DOHH2 (cell line): ENCODE results near the gene GYG1.

Experiments used
- H3F3A ChIP-seq: fragments of 200-600 bp; sonication (generic), shearing (Covaris generic); 2 replicates; pipeline ENCODE4 v1.6.0; 2016; ENCODE audit warnings: antibody characterized with exemption, mild to moderate bottlenecking; ENCODE audit not compliant: control insufficient read depth, insufficient read depth
- H3K27ac ChIP-seq: fragments of 200-600 bp; sonication (generic); 2 replicates; pipeline ENCODE4 v1.5.1; 2014; ENCODE audit warnings: low read depth, mild to moderate bottlenecking, low read length, moderate library complexity
- H3K27me3 ChIP-seq: fragments of 200-600 bp; sonication (generic); 2 replicates; pipeline ENCODE4 v1.6.1; 2014; ENCODE audit warnings: mild to moderate bottlenecking, low read length, mixed read lengths; ENCODE audit not compliant: control insufficient read depth
- H3K36me3 ChIP-seq: fragments of 200-600 bp; sonication (generic); 2 replicates; pipeline ENCODE4 v1.6.1; 2014; ENCODE audit warnings: mild to moderate bottlenecking, low read length, moderate library complexity, mixed read lengths; ENCODE audit not compliant: control insufficient read depth
- H3K4me1 ChIP-seq: fragments of 200-600 bp; sonication (generic); 2 replicates; pipeline ENCODE4 v1.6.1; 2014; ENCODE audit warnings: mild to moderate bottlenecking, low read length, mixed read lengths; ENCODE audit not compliant: control insufficient read depth
- H3K4me2 ChIP-seq: fragments of 200-600 bp; sonication (generic); 2 replicates; pipeline ENCODE4 v1.6.0; 2014; ENCODE audit warnings: mild to moderate bottlenecking, low read length, moderate library complexity
- H3K4me3 ChIP-seq: fragments of 200-600 bp; sonication (generic); 2 replicates; pipeline ENCODE4 v1.5.1; 2014; ENCODE audit warnings: mild to moderate bottlenecking, low read length, mixed read lengths
- H3K79me2 ChIP-seq: fragments of 200-600 bp; sonication (generic); 2 replicates; pipeline ENCODE4 v1.6.1; 2014; ENCODE audit warnings: mild to moderate bottlenecking, low read length, mixed read lengths; ENCODE audit not compliant: control insufficient read depth
- H3K9me2 ChIP-seq: fragments of 200-600 bp; sonication (generic); replicated peaks from 2 replicates; pipeline ENCODE4 v1.6.1; 2014; ENCODE audit warnings: mild to moderate bottlenecking, low read length, mixed read lengths; ENCODE audit not compliant: control insufficient read depth
- H3K9me3 ChIP-seq: fragments of 200-600 bp; sonication (generic); 2 replicates; pipeline ENCODE4 v1.6.1; 2014; ENCODE audit warnings: antibody characterized with exemption, low read length, mixed read lengths; ENCODE audit not compliant: control insufficient read depth, insufficient read depth
- H4K20me1 ChIP-seq: fragments of 200-600 bp; sonication (generic); 2 replicates; pipeline ENCODE4 v1.6.0; 2014; ENCODE audit warnings: low read depth, mild to moderate bottlenecking, antibody characterized with exemption, low read length, moderate library complexity; ENCODE audit not compliant: control insufficient read depth, insufficient read depth
- EZH2phosphoT487 ChIP-seq: fragments of 200-600 bp; sonication (generic); IDR thresholded peaks from 2 replicates; pipeline ENCODE4 v1.6.1; 2017; ENCODE audit warnings: borderline replicate concordance, mild to moderate bottlenecking, antibody characterized with exemption, low read length, moderate library complexity, mixed read lengths
- TF ChIP-seq, protein P1 (sequence below): fragments of 200-600 bp; sonication (generic); IDR thresholded peaks from one replicate; pipeline ENCODE4 v1.5.1; 2014; ENCODE audit warnings: antibody characterized with exemption, mild to moderate bottlenecking, low read depth, low read length; ENCODE audit not compliant: poor library complexity, severe bottlenecking

Gene GYG1

GRCh38 chr3:148990236-148990635 lies 1.1 kb upstream of the GYG1 start:
- Histone ChIP-seq H3K4me1 (peaks cover 18% of the 10 kb centered on the region), H3K27me3 (no peaks in the 10 kb centered on the region), H3K79me2 (peaks cover 32% of the 10 kb centered on the region), H3K9me3 (no peaks in the 10 kb centered on the region), H3K9me2 (no peaks in the 10 kb centered on the region), H3K4me2 (peak overlapping the region; percentile 64), H3K4me3 (peak overlapping the region; percentile 89), H3F3A (no peaks in the 10 kb centered on the region), H3K27ac (no peak overlapping the region), H3K36me3 (peaks cover 9% of the 10 kb centered on the region), H4K20me1 (no peaks in the 10 kb centered on the region)
- TF ChIP-seq EZH2phosphoT487, result no peak
- TF ChIP-seq, protein P1, sequence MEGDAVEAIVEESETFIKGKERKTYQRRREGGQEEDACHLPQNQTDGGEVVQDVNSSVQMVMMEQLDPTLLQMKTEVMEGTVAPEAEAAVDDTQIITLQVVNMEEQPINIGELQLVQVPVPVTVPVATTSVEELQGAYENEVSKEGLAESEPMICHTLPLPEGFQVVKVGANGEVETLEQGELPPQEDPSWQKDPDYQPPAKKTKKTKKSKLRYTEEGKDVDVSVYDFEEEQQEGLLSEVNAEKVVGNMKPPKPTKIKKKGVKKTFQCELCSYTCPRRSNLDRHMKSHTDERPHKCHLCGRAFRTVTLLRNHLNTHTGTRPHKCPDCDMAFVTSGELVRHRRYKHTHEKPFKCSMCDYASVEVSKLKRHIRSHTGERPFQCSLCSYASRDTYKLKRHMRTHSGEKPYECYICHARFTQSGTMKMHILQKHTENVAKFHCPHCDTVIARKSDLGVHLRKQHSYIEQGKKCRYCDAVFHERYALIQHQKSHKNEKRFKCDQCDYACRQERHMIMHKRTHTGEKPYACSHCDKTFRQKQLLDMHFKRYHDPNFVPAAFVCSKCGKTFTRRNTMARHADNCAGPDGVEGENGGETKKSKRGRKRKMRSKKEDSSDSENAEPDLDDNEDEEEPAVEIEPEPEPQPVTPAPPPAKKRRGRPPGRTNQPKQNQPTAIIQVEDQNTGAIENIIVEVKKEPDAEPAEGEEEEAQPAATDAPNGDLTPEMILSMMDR, result no peak

GRCh38 chr3:148992027-148992634 lies 791 bp downstream of the GYG1 start:
- Histone ChIP-seq H3K4me2 (peak overlapping the region; percentile 64), H3K36me3 (peaks cover 27% of the 10 kb centered on the region), H3K4me1 (peaks cover 18% of the 10 kb centered on the region), H3K9me3 (no peaks in the 10 kb centered on the region), H3K27me3 (no peaks in the 10 kb centered on the region), H3K4me3 (peak overlapping the region; percentile 89), H4K20me1 (no peaks in the 10 kb centered on the region), H3F3A (no peaks in the 10 kb centered on the region), H3K27ac (peak overlapping the region; percentile 48), H3K79me2 (peaks cover 32% of the 10 kb centered on the region), H3K9me2 (no peaks in the 10 kb centered on the region)
- TF ChIP-seq, protein P1, result no peak
- no peak for TF ChIP-seq EZH2phosphoT487

- no peaks in the 10 kb centered on the region for H3F3A ChIP-seq
- H3K79me2 ChIP-seq, result peaks cover 32% of the 10 kb centered on the region
- peak overlapping the region; percentile 89 for H3K4me3 ChIP-seq
- H3K9me3 ChIP-seq, result no peaks in the 10 kb centered on the region
- no peaks in the 10 kb centered on the region for H3K9me2 ChIP-seq
- H3K36me3 ChIP-seq, result peaks cover 28% of the 10 kb centered on the region
- H3K4me2 ChIP-seq, result peak overlapping the region; percentile 64
- TF ChIP-seq, protein P1, result no peak
- no peak for TF ChIP-seq EZH2phosphoT487
- no peaks in the 10 kb centered on the region for H4K20me1 ChIP-seq
- no peak overlapping the region for H3K27ac ChIP-seq
- H3K4me1 ChIP-seq, result peaks cover 18% of the 10 kb centered on the region
- no peaks in the 10 kb centered on the region for H3K27me3 ChIP-seq
These were observed 1.4 kb downstream of the GYG1 start for GRCh38 chr3:148992635-148993255.
